ENCODE results near the gene RAMP3. TPM values are rescaled to one million over a fixed set of nuclear protein-coding genes. Genes with fewer than 3 reads are reported as not detected.

RAMP3 gene
- total RNA-seq, 1 donor from 2014 or later, result not detected

DNA sequence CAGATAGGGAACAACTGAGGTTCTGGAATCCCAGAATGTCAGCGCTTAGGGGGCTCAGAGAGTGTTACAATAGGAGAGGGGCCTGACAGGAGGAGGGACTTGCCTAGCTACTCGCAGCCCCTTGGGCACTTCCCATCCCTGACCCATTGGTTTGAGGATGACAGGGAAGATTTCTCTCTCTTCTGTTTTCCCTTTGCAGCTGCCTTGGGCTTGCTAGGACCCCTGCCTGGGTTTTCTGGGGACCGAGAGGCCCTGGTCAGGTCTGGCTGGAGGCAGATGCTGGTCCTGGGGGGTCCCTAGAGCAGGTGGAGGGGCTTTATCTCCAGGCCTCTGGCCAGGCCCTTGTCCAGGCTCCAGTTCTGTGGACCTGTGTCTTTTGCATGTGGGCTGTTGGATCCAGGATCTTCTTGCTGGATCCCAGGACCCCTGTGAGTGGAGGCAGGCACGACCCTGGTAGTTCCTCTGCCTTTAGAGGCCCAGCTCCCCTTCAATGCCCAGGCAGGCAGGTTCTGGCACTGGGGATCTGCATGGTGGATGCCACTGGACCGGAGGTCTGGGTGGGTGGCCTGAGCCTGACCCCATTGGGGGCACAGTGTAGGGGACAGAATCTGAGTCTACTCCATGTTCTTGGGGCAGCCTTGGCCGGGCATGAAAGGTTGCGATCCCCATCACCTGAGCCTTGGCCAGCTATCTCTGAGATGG, 26.9 kb downstream of the RAMP3 start:
- no peak for DNase-seq (ENCODE audit: low spot score)
- no peak for TF ChIP-seq CTCF (IDR thresholded peaks at IDR 0.05)
- H3K36me3 Mint-ChIP-seq (ENCODE audit: low read depth), result no peaks in the 10 kb centered on the region
- no peak overlapping the region for H3K4me3 Mint-ChIP-seq (ENCODE audit: unreplicated experiment)
- H3K4me1 Mint-ChIP-seq (ENCODE audit: low read depth), result no peaks in the 10 kb centered on the region
- H3K27ac Mint-ChIP-seq (ENCODE audit: unreplicated experiment), result no peak overlapping the region
- H3K27me3 Mint-ChIP-seq (ENCODE audit: low read depth), result peaks cover 29% of the 10 kb centered on the region
- no peaks in the 10 kb centered on the region for H3K9me3 Mint-ChIP-seq (ENCODE audit: low read depth)

DNA sequence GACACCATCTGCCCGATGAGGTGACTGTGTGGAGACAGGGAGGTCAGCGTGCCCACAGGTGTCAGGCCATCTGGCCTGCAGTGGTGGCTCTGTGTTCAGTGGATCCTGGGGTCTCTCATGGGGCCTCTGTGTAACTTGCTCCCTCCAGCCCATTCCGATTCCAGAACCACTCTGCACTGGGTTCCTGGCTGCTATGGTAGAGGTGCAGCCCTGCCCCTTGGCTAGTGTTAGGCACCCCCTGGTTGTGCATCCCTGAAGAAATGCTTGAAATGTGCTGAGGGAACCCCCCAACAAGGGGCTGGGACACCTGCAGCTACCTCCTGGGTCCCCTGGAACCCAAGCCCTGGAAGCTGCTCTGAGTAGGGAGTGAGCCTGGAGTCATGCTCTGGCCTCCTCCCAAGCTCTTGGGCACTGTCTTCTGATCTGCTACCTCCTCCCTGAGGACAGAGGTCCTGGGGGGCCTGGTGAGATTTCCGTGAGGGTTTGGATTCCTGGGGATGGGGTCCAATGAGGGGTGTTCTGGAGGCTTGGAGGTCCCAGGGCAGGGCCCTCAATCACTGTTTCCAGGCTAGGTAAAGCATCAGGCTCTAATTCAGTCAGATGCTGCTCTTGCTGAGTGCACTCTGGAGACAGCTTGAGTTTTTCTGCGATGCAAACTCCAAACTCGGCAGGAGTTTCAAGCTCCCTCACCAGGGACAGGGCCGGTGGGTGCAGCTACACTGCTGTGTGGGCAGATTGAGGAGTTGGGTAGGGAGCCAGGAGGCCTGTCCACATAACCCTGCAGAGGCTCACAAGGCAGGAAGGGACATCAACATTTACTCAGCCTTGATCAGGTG, 27.7 kb downstream of the RAMP3 start:
- DNase-seq (ENCODE audit: low spot score), result no peak
- Mint-ChIP-seq H3K27ac (ENCODE audit: unreplicated experiment) (no peak overlapping the region), H3K4me3 (ENCODE audit: unreplicated experiment) (no peak overlapping the region), H3K27me3 (ENCODE audit: low read depth) (peaks cover 23% of the 10 kb centered on the region), H3K9me3 (ENCODE audit: low read depth) (no peaks in the 10 kb centered on the region), H3K4me1 (ENCODE audit: low read depth) (no peaks in the 10 kb centered on the region), H3K36me3 (ENCODE audit: low read depth) (no peaks in the 10 kb centered on the region)
- no peak for TF ChIP-seq CTCF (IDR thresholded peaks at IDR 0.05)

- Mint-ChIP-seq H3K27ac (ENCODE audit: unreplicated experiment) (no peak overlapping the region), H3K9me3 (ENCODE audit: low read depth) (no peaks in the 10 kb centered on the region)
Observed at GRCh38 chr7:45185864-45186250, 28.3 kb downstream of the RAMP3 start.

DNA sequence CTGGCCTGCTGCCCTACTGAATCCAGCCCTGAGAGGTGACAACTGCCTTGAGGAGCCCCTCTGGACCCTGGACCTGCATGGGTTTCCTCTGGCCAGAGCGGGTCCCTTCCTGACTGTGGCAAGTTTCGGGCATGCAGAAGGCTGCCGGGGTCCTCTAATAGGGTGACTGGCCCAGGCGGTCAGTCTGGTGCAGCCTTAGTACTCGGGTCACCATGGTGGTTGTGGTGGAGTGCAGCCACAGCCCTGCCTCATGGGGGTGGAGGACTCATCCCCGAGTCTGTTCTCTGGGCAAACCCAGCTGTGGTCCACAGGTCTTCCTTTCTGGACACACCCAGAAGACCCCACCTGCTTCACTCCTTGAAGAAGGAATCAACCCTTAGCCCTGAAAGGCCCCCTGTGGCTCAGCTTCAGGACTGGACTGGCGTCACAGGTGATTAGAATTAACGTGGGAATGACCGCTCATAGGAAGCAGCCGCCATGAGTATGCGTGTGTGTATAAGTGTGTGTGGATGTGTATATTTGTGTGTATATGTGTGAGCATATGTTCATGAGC, 28.7 kb downstream of the RAMP3 start:
- Mint-ChIP-seq H3K4me3 (ENCODE audit: unreplicated experiment) (no peak overlapping the region), H3K9me3 (ENCODE audit: low read depth) (no peaks in the 10 kb centered on the region), H3K36me3 (ENCODE audit: low read depth) (no peaks in the 10 kb centered on the region), H3K27me3 (ENCODE audit: low read depth) (peaks cover 22% of the 10 kb centered on the region), H3K4me1 (ENCODE audit: low read depth) (no peaks in the 10 kb centered on the region), H3K27ac (ENCODE audit: unreplicated experiment) (no peak overlapping the region)
- no peak for TF ChIP-seq CTCF (IDR thresholded peaks at IDR 0.05)
- no peak for DNase-seq (ENCODE audit: low spot score)

More at GRCh38 chr7:45185864-45186250, 28.3 kb downstream of the RAMP3 start:
- no peaks in the 10 kb centered on the region for H3K36me3 Mint-ChIP-seq (ENCODE audit: low read depth)
- H3K4me3 Mint-ChIP-seq (ENCODE audit: unreplicated experiment), result no peak overlapping the region
- peaks cover 21% of the 10 kb centered on the region for H3K27me3 Mint-ChIP-seq (ENCODE audit: low read depth)
- DNase-seq (ENCODE audit: low spot score), result no peak
- TF ChIP-seq CTCF (IDR thresholded peaks at IDR 0.05), result no peak
- no peaks in the 10 kb centered on the region for H3K4me1 Mint-ChIP-seq (ENCODE audit: low read depth)

Measured in chondrocyte (in vitro differentiated cells).